ENCODE data around the gene KDM4F. TPM values are rescaled to one million over a fixed set of nuclear protein-coding genes. Genes with fewer than 3 reads are reported as not detected.

KDM4F gene
- total and polyA plus RNA-seq, 4 experiments from 2014 or later = not detected

DNA sequence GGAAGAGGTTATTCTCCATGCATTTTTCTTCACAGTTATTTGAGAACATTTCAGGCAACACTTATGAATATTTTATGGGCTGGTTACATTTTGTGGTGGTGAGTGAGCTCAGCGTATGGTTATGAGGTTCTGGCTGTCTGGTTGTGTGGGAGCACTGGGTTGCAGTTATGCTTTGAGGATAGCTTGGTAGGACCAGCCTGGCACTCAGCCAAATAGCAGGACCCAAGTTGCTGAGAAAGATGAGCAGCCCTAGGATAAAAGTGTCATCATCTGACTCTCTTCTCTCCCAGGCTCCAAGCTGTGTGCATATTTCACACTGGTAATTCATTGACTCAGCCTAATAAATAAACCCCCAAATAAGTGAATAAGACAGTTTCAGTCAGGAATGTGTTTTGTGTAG is 9.4 kb downstream of the KDM4F start:
- Mint-ChIP-seq H3K27me3 (peaks cover 17 to 22% of the 10 kb centered on the region in 2 donors), H3K27ac (no peak overlapping the region), H3K4me1 (no peaks in the 10 kb centered on the region), H3K36me3 (peaks cover 0 to 3% of the 10 kb centered on the region in 2 donors), H3K4me3 (no peak overlapping the region), H3K9me3 (no peaks in the 10 kb centered on the region)
- POLR2A ChIA-PET (ENCODE audit: partially characterized antibody) = interaction anchor here (1.8 kb wide), 1 partner anchor 9 kb away, joined by 12 read pairs; the partner anchor contains the start of gene SRSF8
- H3K27me3 ChIP-seq (ENCODE audit: insufficient read depth, low read length) = peaks cover 5% of the 10 kb centered on the region
- intact Hi-C loops (cut with micrococcal nuclease) = no loop called here
- CTCF ChIA-PET (ENCODE audit: partially characterized antibody) = no interaction called here
- no peak for DNase-seq
- H3K36me3 ChIP-seq (ENCODE audit: insufficient read depth, low read length) = no peaks in the 10 kb centered on the region
- H3K27ac ChIP-seq (ENCODE audit: low read depth, low read length) = no peak overlapping the region
- H3K9me3 ChIP-seq (ENCODE audit: control insufficient read depth in 1 of 2, low read length in 2 of 2) = no peaks in the 10 kb centered on the region
- H3K4me3 ChIP-seq (ENCODE audit: low read length in 2 of 2) = no peak overlapping the region
- no peaks in the 10 kb centered on the region for H3K4me1 ChIP-seq (ENCODE audit: insufficient read depth, low read length)

GRCh38 chr11:95059046-95059445 is 9.8 kb downstream of the KDM4F start:
- no peaks in the 10 kb centered on the region for H3K4me1 ChIP-seq (ENCODE audit: insufficient read depth, low read length)
- no peaks in the 10 kb centered on the region for H3K4me1 Mint-ChIP-seq
- POLR2A ChIA-PET (ENCODE audit: partially characterized antibody) = interaction anchor here (1.8 kb wide), 1 partner anchor 9 kb away, joined by 12 read pairs; the partner anchor contains the start of gene SRSF8

DNA sequence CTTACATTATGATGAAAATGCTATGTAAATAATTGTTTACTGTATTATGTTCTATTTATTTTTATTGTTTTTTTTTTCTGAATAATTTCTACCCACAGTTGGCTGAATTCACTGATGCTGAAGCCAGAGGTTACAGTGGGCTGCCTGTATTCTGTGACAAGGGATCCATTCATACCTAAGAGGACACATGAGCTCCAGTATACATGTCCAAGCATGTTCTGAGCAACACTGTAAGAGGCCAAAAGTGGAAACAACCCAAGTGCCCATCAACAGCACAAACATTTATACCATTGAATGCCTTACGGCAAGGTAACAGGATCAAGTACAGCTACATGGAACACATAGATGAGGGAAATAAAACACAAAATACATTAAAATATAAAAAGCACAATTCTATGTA is 16.1 kb downstream of the KDM4F start:
- peaks cover 10 to 24% (median 17%) of the 10 kb centered on the region in 4 donors for H3K4me1 Mint-ChIP-seq
- CTCF ChIA-PET (ENCODE audit: partially characterized antibody) = interaction anchor here (1.0 to 10.0 kb wide), 2 partner anchors 24 to 85 kb away, joined by 3 to 167 read pairs; no protein-coding TSS in a partner anchor
- no peaks in the 10 kb centered on the region for H3K9me3 Mint-ChIP-seq
- POLR2A ChIA-PET (ENCODE audit: partially characterized antibody) = interaction anchor here (6.4 to 13.9 kb wide), 2 partner anchors 27 to 86 kb away, joined by 138 to 376 read pairs; partner anchors contain the start of gene ENDOD1
- no peaks in the 10 kb centered on the region for H3K36me3 ChIP-seq (ENCODE audit: insufficient read depth, low read length)
- H3K4me1 ChIP-seq (ENCODE audit: insufficient read depth, low read length) = peaks cover 21% of the 10 kb centered on the region
- no peak overlapping the region for H3K27ac ChIP-seq (ENCODE audit: low read depth, low read length)
- intact Hi-C loops (cut with micrococcal nuclease) = loop anchor here (5.0 kb wide), 4 partner anchors 573 to 1868 kb away; partner anchors contain the start of genes ANKRD49, MRE11 and SLC36A4
- peaks cover 4 to 13% of the 10 kb centered on the region in 2 donors for H3K36me3 Mint-ChIP-seq
- H3K27me3 Mint-ChIP-seq = peaks cover 0 to 8% of the 10 kb centered on the region in 2 donors
- no peak for DNase-seq
- H3K27ac Mint-ChIP-seq = no peak overlapping the region
- H3K9me3 ChIP-seq (ENCODE audit: control insufficient read depth in 1 of 2, low read length in 2 of 2) = no peaks in the 10 kb centered on the region
- no peak overlapping the region for H3K4me3 ChIP-seq (ENCODE audit: low read length in 2 of 2)
- no peak overlapping the region for H3K4me3 Mint-ChIP-seq
- no peaks in the 10 kb centered on the region for H3K27me3 ChIP-seq (ENCODE audit: insufficient read depth, low read length)

More at GRCh38 chr11:95059046-95059445, 9.8 kb downstream of the KDM4F start:
- H3K4me3 Mint-ChIP-seq = no peak overlapping the region
- intact Hi-C loops (cut with micrococcal nuclease) = no loop called here
- no peaks in the 10 kb centered on the region for H3K36me3 ChIP-seq (ENCODE audit: insufficient read depth, low read length)
- no peaks in the 10 kb centered on the region for H3K9me3 ChIP-seq (ENCODE audit: control insufficient read depth in 1 of 2, low read length in 2 of 2)
- H3K9me3 Mint-ChIP-seq = no peaks in the 10 kb centered on the region
- H3K27me3 ChIP-seq (ENCODE audit: insufficient read depth, low read length) = peaks cover 5% of the 10 kb centered on the region
- no peak overlapping the region for H3K4me3 ChIP-seq (ENCODE audit: low read length in 2 of 2)
- peaks cover 0 to 3% of the 10 kb centered on the region in 2 donors for H3K36me3 Mint-ChIP-seq
- H3K27ac ChIP-seq (ENCODE audit: low read depth, low read length) = no peak overlapping the region
- peaks cover 17 to 18% of the 10 kb centered on the region in 2 donors for H3K27me3 Mint-ChIP-seq
- no peak overlapping the region for H3K27ac Mint-ChIP-seq
- no peak for DNase-seq
- CTCF ChIA-PET (ENCODE audit: partially characterized antibody) = no interaction called here

DNA sequence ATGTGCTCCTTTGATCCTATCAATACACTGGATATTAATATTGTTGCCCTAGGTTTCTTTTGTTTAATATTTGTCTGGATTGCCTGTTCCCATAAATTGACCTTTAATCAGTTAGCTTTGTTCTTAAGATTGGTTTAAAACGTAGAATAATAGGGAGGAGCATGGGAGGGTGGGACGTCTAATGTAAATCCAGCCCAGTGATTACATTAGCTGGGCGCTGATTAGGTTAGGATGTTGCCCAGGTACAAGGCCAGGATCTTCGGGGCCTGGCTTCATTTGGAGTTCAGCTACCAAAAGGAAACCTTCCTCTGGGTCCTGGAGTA is 17.5 kb downstream of the KDM4F start, which contains the start of gene SRSF8:
SRSF8 (plus strand) TSS at position 204 of the 323 bp plus-strand sequence. CDS start 308 bp downstream, outside the sequence.
- peaks cover 32% of the 10 kb centered on the region for H3K4me1 ChIP-seq (ENCODE audit: insufficient read depth, low read length)
- H3K27ac ChIP-seq (ENCODE audit: low read depth, low read length) = peak within 1 kb of the TSS; percentile 95
- Mint-ChIP-seq H3K4me1 (peaks cover 20 to 33% (median 27%) of the 10 kb centered on the region in 4 donors), H3K4me3 (peak within 1 kb of the TSS; percentile 94 to 98 (median 96)), H3K9me3 (no peaks in the 10 kb centered on the region), H3K27ac (peak within 1 kb of the TSS; percentile 94 to 98 (median 96)), H3K36me3 (peaks cover 10 to 18% of the 10 kb centered on the region in 2 donors), H3K27me3 (peaks cover 0 to 3% of the 10 kb centered on the region in 2 donors)
- CTCF ChIA-PET (ENCODE audit: partially characterized antibody) = interaction anchor here (0.8 to 10.0 kb wide), 20 partner anchors 9 to 1327 kb away, joined by 3 to 167 read pairs (median 6); partner anchors contain the start of genes CWC15, ENDOD1, FAM76B and KDM4D
- no peaks in the 10 kb centered on the region for H3K9me3 ChIP-seq (ENCODE audit: control insufficient read depth in 1 of 2, low read length in 2 of 2)
- intact Hi-C loops (cut with micrococcal nuclease) = loop anchor here (1.0 to 5.0 kb wide), 6 partner anchors 93 to 1869 kb away; partner anchors contain the start of genes ANKRD49, CWC15, KDM4D and MRE11
- H3K4me3 ChIP-seq (ENCODE audit: low read length in 2 of 2) = peak within 1 kb of the TSS; percentile 92 to 96
- H3K27me3 ChIP-seq (ENCODE audit: insufficient read depth, low read length) = no peaks in the 10 kb centered on the region
- POLR2A ChIA-PET (ENCODE audit: partially characterized antibody) = interaction anchor here (0.6 to 13.9 kb wide), 24 partner anchors 8 to 1325 kb away, joined by 3 to 376 read pairs (median 10); partner anchors contain the start of genes C11orf54, CCDC82, CEP57 and CWC15
- DNase-seq = no peak
- no peaks in the 10 kb centered on the region for H3K36me3 ChIP-seq (ENCODE audit: insufficient read depth, low read length)

DNA sequence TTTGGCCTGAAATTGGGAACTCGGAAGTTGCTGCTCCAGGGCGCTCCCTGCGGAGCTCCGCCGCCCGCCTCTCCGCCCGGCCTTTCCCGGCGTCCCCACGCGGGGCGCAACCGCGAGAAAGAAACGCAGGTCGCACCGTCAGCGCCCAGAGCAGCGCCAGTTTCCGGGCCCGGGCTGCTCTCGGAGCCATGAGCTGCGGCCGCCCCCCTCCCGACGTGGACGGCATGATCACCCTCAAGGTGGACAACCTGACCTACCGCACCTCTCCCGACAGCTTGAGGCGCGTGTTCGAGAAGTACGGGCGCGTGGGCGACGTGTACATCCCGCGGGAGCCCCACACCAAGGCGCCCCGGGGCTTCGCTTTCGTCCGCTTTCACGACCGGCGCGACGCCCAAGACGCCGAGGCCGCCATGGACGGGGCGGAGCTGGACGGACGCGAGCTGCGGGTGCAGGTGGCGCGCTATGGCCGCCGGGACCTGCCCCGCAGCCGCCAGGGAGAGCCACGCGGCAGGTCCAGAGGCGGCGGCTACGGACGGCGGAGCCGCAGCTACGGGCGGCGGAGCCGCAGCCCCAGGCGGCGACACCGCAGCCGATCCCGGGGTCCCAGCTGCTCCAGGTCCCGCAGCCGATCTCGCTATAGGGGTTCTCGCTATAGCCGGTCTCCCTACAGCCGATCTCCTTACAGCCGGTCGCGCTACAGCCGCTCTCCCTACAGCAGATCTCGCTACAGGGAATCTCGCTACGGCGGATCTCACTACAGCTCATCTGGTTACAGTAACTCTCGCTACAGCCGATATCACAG is 18.0 kb downstream of the KDM4F start:
- Mint-ChIP-seq H3K27me3 (peaks cover 0 to 3% of the 10 kb centered on the region in 2 donors), H3K4me3 (peak overlapping the region; percentile 94 to 98 (median 96)), H3K9me3 (no peaks in the 10 kb centered on the region), H3K36me3 (peaks cover 10 to 18% of the 10 kb centered on the region in 2 donors), H3K4me1 (peaks cover 20 to 35% (median 29%) of the 10 kb centered on the region in 4 donors), H3K27ac (peak overlapping the region; percentile 94 to 98 (median 96))
- peak; percentile 72 to 80 (median 78) for DNase-seq
- intact Hi-C loops (cut with micrococcal nuclease) = loop anchor here (1.0 to 5.0 kb wide), 6 partner anchors 94 to 1870 kb away; partner anchors contain the start of genes ANKRD49, CWC15, KDM4D and MRE11
- Histone ChIP-seq H3K9me3 (ENCODE audit: control insufficient read depth in 1 of 2, low read length in 2 of 2) (no peaks in the 10 kb centered on the region), H3K4me1 (ENCODE audit: insufficient read depth, low read length) (peaks cover 32% of the 10 kb centered on the region), H3K36me3 (ENCODE audit: insufficient read depth, low read length) (no peaks in the 10 kb centered on the region), H3K4me3 (ENCODE audit: low read length in 2 of 2) (peak overlapping the region; percentile 92 to 96), H3K27ac (ENCODE audit: low read depth, low read length) (peak overlapping the region; percentile 95), H3K27me3 (ENCODE audit: insufficient read depth, low read length) (no peaks in the 10 kb centered on the region)
- ChIA-PET CTCF (ENCODE audit: partially characterized antibody) (interaction anchor here (0.7 to 10.0 kb wide), 24 partner anchors 9 to 1327 kb away, joined by 3 to 167 read pairs (median 5); partner anchors contain the start of genes CWC15, ENDOD1, FAM76B and KDM4D), POLR2A (ENCODE audit: partially characterized antibody) (interaction anchor here (0.6 to 13.9 kb wide), 40 partner anchors 9 to 1327 kb away, joined by 3 to 376 read pairs (median 4); partner anchors contain the start of genes C11orf54, CCDC82, CEP57 and CWC15)

DNA sequence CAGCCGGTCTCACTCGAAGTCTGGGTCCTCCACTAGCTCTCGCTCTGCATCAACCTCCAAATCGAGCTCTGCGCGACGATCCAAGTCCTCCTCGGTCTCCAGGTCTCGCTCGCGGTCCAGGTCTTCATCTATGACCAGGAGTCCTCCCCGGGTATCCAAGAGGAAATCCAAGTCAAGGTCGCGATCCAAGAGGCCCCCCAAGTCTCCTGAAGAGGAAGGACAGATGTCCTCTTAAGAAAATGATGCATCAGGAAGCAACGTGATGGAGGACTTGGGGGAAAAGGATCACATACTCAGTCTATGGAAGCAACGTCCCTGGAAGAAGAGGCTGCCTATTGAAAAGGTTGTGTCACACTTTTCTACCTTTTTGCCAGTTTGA is 18.6 kb downstream of the KDM4F start:
- Mint-ChIP-seq H3K27me3 (peaks cover 0 to 1% of the 10 kb centered on the region in 2 donors), H3K9me3 (no peaks in the 10 kb centered on the region), H3K4me1 (peaks cover 20 to 41% (median 34%) of the 10 kb centered on the region in 4 donors), H3K4me3 (peak overlapping the region; percentile 94 to 98 (median 96)), H3K27ac (peak overlapping the region; percentile 93 to 98 (median 94)), H3K36me3 (peaks cover 10 to 18% of the 10 kb centered on the region in 2 donors)
- intact Hi-C loops (cut with micrococcal nuclease) = loop anchor here (1.0 to 5.0 kb wide), 11 partner anchors 21 to 1871 kb away; partner anchors contain the start of genes ANKRD49, CWC15, ENDOD1 and FAM76B
- Histone ChIP-seq H3K4me1 (ENCODE audit: insufficient read depth, low read length) (peaks cover 32% of the 10 kb centered on the region), H3K27me3 (ENCODE audit: insufficient read depth, low read length) (no peaks in the 10 kb centered on the region), H3K27ac (ENCODE audit: low read depth, low read length) (peak overlapping the region; percentile 95), H3K4me3 (ENCODE audit: low read length in 2 of 2) (peak overlapping the region; percentile 92 to 96), H3K36me3 (ENCODE audit: insufficient read depth, low read length) (no peaks in the 10 kb centered on the region), H3K9me3 (ENCODE audit: control insufficient read depth in 1 of 2, low read length in 2 of 2) (no peaks in the 10 kb centered on the region)
- ChIA-PET CTCF (ENCODE audit: partially characterized antibody) (interaction anchor here (0.7 to 10.0 kb wide), 21 partner anchors 8 to 839 kb away, joined by 3 to 167 read pairs (median 7); partner anchors contain the start of genes CWC15, ENDOD1, FAM76B and KDM4D), POLR2A (ENCODE audit: partially characterized antibody) (interaction anchor here (0.6 to 13.9 kb wide), 36 partner anchors 9 to 1328 kb away, joined by 3 to 376 read pairs (median 5); partner anchors contain the start of genes C11orf54, CCDC82, CEP57 and CWC15)
- DNase-seq = no peak

All from CD4-positive, alpha-beta memory T cell (primary cell).